ENCODE data around the gene INTS3.

Gene INTS3

GRCh38 chr1:153783233-153784190 lies 55.7 kb downstream of the INTS3 start:
- TF ChIP-seq CTCF (conservative IDR thresholded peaks at IDR 0.05) (no peak), ZFX (IDR thresholded peaks at IDR 0.05) (peak; percentile 42; the same call in 1 of the 2 replicates)
- H3K27ac ChIP-seq, result peak overlapping the region; percentile 88

GRCh38 chr1:153786038-153786790 lies 58.4 kb downstream of the INTS3 start:
- TF ChIP-seq ZFX (IDR thresholded peaks at IDR 0.05), result no peak
- TF ChIP-seq CTCF (conservative IDR thresholded peaks at IDR 0.05), result no peak
- H3K27ac ChIP-seq, result no peak overlapping the region

- no peak overlapping the region for H3K27ac ChIP-seq
- TF ChIP-seq ZFX (IDR thresholded peaks at IDR 0.05), result no peak
- no peak for TF ChIP-seq CTCF (conservative IDR thresholded peaks at IDR 0.05)
Measured at GRCh38 chr1:153789478-153790034, 61.7 kb downstream of the INTS3 start.

- H3K27ac ChIP-seq, result no peak overlapping the region
- TF ChIP-seq CTCF (conservative IDR thresholded peaks at IDR 0.05), result no peak
- TF ChIP-seq ZFX (IDR thresholded peaks at IDR 0.05), result no peak
Measured at GRCh38 chr1:153790313-153790965, 62.6 kb downstream of the INTS3 start.

GRCh38 chr1:153790966-153791647 lies 63.3 kb downstream of the INTS3 start:
- TF ChIP-seq CTCF (conservative IDR thresholded peaks at IDR 0.05) (no peak), ZFX (IDR thresholded peaks at IDR 0.05) (no peak)
- H3K27ac ChIP-seq, result no peak overlapping the region

GRCh38 chr1:153791648-153792253 lies 63.9 kb downstream of the INTS3 start:
- TF ChIP-seq CTCF (conservative IDR thresholded peaks at IDR 0.05), result no peak
- no peak for TF ChIP-seq ZFX (IDR thresholded peaks at IDR 0.05)
- H3K27ac ChIP-seq, result no peak overlapping the region
